Stimulated activated CD8-positive, alpha-beta memory T cell treated with anti-CD3 and anti-CD28 coated beads, Interleukin-15, amount 100 ng/mL, for 1 hour (primary cell): ENCODE results near the gene ISM1.
"Not testable (repeated sequence)": the region's sequence is repeated elsewhere in the genome, so short reads cannot be mapped to it uniquely, and the experiment has no call there.

Experiments used
- DNase-seq: peaks from one replicate; pipeline ENCODE4 v3.0.0-alpha.2; 2020; ENCODE audit warnings: low read depth

The ISM1 gene

GRCh38 chr20:13221673-13222318 is 722 bp downstream of the ISM1 start:
- peak; percentile 30 for DNase-seq

GRCh38 chr20:13222319-13222716 is 1.2 kb downstream of the ISM1 start:
- DNase-seq: no peak

GRCh38 chr20:13223736-13224520 is 2.9 kb downstream of the ISM1 start:
- no peak for DNase-seq

GRCh38 chr20:13226367-13226766 is 5.3 kb downstream of the ISM1 start:
- DNase-seq: no peak

GRCh38 chr20:13228771-13229170 is 7.7 kb downstream of the ISM1 start:
- DNase-seq: no peak

- no peak for DNase-seq
These were observed 8.5 kb downstream of the ISM1 start for GRCh38 chr20:13229538-13229937.

GRCh38 chr20:13231031-13231752 is 10.1 kb downstream of the ISM1 start:
- no peak for DNase-seq

GRCh38 chr20:13232999-13233398 is 11.9 kb downstream of the ISM1 start:
- no peak for DNase-seq

GRCh38 chr20:13234961-13235360 is 13.9 kb downstream of the ISM1 start:
- DNase-seq: no peak

- not testable (repeated sequence) for DNase-seq
These were observed 15.3 kb downstream of the ISM1 start for GRCh38 chr20:13236360-13236759.

- no peak for DNase-seq
These were observed 16.1 kb downstream of the ISM1 start for GRCh38 chr20:13236990-13237720.

- DNase-seq: no peak
These were observed 17.1 kb downstream of the ISM1 start for GRCh38 chr20:13238001-13238653.

- no peak for DNase-seq
These were observed 22.8 kb downstream of the ISM1 start for GRCh38 chr20:13243826-13244376.

GRCh38 chr20:13245250-13245723 is 24.2 kb downstream of the ISM1 start:
- no peak for DNase-seq

GRCh38 chr20:13249118-13249797 is 28.2 kb downstream of the ISM1 start:
- no peak for DNase-seq

GRCh38 chr20:13249798-13250170 is 28.7 kb downstream of the ISM1 start:
- DNase-seq: no peak

GRCh38 chr20:13250251-13250650 is 29.2 kb downstream of the ISM1 start:
- DNase-seq: no peak

- no peak for DNase-seq
These were observed 30.2 kb downstream of the ISM1 start for GRCh38 chr20:13251106-13251903.

GRCh38 chr20:13251904-13252297 is 30.8 kb downstream of the ISM1 start:
- DNase-seq: no peak

- no peak for DNase-seq
These were observed 34.3 kb downstream of the ISM1 start for GRCh38 chr20:13255356-13255755.
